ENCODE results near the gene MYO16.

Gene MYO16

GRCh38 chr13:109158383-109158782 lies 529.0 kb downstream of the MYO16 start:
- Mint-ChIP-seq H3K4me1 (peaks cover 18% of the 10 kb centered on the region), H3K4me3 (no peak overlapping the region), H3K9me3 (no peaks in the 10 kb centered on the region), H3K27ac (no peak overlapping the region), H3K27me3 (peaks cover 61% of the 10 kb centered on the region)
- no peak for DNase-seq
- ATAC-seq = no peak

DNA sequence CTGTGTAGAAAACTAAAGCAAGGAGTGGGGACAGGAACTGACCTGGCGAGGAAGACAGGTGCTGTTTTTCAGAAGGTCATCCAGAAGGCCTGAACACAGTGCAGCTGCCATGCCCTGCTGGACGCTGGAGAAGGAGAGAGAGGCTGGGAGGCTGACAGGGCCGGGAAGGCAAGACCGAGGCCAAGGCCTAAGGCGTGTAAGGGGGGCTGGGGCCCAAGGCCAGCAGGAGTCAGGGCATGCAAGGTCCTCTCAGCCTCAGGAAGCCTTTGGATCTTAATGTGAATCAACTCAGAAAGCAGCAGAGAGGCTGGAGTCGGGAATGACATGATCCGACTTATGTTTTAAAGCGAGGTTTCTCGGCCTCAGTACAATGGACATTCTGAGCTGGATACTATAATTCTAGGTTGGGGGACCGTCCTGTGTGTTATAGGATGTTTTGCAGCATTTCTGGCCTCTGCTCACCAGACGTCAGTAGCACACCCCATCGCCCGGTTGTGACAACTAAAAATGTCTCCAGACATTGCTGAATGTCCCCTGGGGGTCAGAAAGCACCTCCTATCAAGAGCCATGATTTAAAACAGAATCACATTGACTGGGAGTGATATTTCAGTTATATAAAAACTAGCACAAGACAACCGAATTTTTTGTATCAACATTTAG lies 530.4 kb downstream of the MYO16 start:
- no peak for ATAC-seq

DNA sequence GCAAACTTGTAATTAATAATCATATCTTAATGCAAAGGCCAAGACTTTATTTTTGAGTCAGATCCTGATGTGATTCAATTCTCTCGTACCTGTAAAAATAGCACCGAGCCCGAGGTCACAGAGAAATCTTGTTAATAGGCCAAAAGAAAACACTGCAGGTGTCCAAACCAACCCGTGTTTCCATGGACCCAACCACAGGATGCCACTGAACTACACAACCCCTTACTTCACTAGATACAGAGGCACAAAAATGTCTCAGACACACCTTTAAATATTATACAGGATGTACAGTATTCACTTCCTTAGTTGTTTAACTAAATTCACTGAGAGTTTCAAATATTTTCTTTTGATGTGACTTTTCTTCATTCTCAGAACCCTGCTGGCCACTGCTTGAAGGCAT lies 530.9 kb downstream of the MYO16 start:
- H3K4me3 Mint-ChIP-seq = no peak overlapping the region
- ATAC-seq = no peak
- H3K27me3 Mint-ChIP-seq = peaks cover 50% of the 10 kb centered on the region
- H3K27ac Mint-ChIP-seq = no peak overlapping the region
- DNase-seq = no peak
- H3K9me3 Mint-ChIP-seq = no peaks in the 10 kb centered on the region
- H3K4me1 Mint-ChIP-seq = peaks cover 18% of the 10 kb centered on the region

More for the DNA sequence above, 530.4 kb downstream of the MYO16 start:
- Mint-ChIP-seq H3K27ac (no peak overlapping the region), H3K27me3 (peaks cover 53% of the 10 kb centered on the region), H3K4me3 (no peak overlapping the region), H3K9me3 (no peaks in the 10 kb centered on the region), H3K4me1 (peaks cover 18% of the 10 kb centered on the region)
- DNase-seq = no peak

DNA sequence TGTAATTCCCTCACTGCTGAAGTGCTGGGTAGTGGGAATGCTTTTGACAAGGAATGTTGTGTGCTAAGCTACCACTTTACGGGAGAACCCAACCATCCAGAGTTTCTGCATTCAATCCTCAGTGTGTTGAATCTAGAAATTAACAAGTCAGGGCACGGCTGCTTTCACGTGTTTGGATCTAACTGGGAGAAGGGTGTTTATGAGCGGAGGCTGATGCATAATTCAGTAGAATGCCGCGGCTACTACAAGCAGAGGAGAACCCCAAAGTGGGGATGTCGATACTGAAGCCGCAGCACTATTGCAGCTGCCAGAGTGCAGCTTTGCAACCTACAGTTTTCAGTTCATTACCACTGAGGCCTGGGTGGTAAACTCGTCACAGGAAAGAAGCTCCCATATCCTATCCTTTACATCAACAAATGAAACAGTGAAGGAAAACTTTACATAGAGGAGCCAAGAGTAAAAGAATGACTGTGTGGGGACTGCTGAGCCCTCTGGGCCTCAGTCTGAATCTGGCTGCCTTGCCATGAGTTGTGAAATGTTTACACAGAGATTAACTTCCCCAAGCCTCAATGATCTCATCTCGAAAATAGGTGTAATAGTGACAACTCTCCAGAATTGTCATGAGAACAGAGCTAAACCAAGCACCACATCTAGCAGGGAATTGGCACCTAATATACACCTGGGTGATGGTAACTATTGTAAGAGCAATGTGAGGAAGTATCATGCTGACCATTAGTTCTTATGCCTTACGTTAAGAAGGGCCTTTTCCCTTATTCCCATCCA lies 531.7 kb downstream of the MYO16 start:
- Mint-ChIP-seq H3K4me3 (peak overlapping the region in 1 of 2 donors; percentile 48), H3K27me3 (peaks cover 52% of the 10 kb centered on the region), H3K4me1 (peaks cover 18% of the 10 kb centered on the region), H3K27ac (no peak overlapping the region), H3K9me3 (no peaks in the 10 kb centered on the region)
- ATAC-seq (peak; percentile 3), DNase-seq (peak in 1 of 2 donors; percentile 15)

DNA sequence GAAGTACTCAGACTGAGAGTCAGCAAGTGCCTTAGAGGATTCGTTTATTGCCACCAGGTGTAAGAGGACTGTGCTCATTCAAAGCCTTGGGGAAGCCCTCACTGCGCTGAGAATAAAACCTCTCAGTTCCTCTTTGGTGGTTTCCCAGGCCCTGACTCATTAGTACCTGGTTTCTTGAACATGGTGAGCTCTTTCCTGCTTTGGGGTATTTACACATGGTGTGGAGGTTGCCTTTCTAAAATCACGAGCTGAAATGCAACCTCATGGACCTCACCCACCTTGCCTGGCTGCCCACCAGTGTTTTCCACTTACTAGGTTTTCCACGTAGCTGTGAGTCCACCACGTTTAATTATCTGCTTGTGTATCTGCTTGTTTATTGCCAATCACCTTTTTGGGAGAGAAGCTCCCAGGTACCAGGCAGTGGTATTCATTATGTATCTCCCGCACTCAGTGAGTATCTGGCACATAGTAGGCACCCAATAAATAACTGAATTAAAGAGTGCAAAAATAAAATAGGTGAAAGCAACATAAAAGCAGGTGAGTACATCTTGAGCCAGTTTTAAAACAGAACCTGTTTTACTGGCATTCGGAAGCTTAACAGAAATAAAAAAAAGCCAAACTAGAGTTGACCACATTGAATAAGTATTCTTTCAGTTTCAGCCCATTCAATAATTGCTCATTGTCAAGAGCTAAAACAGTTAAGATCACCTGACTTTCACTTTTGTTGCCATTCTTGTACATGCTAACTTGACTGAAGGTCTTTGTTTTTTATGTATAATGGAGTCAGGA lies 533.0 kb downstream of the MYO16 start:
- Mint-ChIP-seq H3K27ac (peak overlapping the region in 1 of 2 donors; percentile 95), H3K4me1 (peaks cover 18% of the 10 kb centered on the region)

DNA sequence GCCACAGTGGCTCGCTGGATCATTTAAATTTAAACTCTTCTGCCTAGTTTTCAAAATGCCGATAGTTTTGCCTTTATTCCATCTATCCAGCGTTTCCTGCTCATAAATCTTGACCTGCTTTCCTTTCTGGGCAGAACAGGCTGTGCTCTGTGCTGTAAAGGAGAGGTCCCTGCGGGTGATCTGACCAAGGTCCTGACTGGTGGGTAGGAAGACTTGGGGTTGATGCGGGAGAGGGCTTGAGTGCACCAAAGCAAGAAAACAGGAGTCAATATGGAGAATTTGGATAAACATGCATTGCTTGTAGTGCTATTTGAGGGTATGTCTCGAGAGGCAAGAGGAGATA lies 533.6 kb downstream of the MYO16 start:
- Mint-ChIP-seq H3K27me3 (peaks cover 46% of the 10 kb centered on the region), H3K4me1 (peaks cover 18% of the 10 kb centered on the region), H3K9me3 (no peaks in the 10 kb centered on the region), H3K4me3 (peak overlapping the region in 1 of 2 donors; percentile 77), H3K27ac (no peak overlapping the region)
- ATAC-seq (no peak), DNase-seq (no peak)

More for the DNA sequence above, 533.0 kb downstream of the MYO16 start:
- Mint-ChIP-seq H3K9me3 (no peaks in the 10 kb centered on the region), H3K4me3 (peak overlapping the region; percentile 44 to 77), H3K27me3 (peaks cover 50% of the 10 kb centered on the region)
- DNase-seq = peak; percentile 50 to 86
- ATAC-seq = peak; percentile 97

- peaks cover 39% of the 10 kb centered on the region for H3K27me3 Mint-ChIP-seq
- H3K4me1 Mint-ChIP-seq = peaks cover 18% of the 10 kb centered on the region
- no peaks in the 10 kb centered on the region for H3K9me3 Mint-ChIP-seq
- H3K4me3 Mint-ChIP-seq = no peak overlapping the region
- no peak overlapping the region for H3K27ac Mint-ChIP-seq
- ATAC-seq = no peak
- no peak for DNase-seq
Observed at GRCh38 chr13:109165417-109165904, 536.0 kb downstream of the MYO16 start.

GRCh38 chr13:109166804-109167203 lies 537.4 kb downstream of the MYO16 start:
- ATAC-seq (peak; percentile 2), DNase-seq (peak in 1 of 2 donors; percentile 23)
- peaks cover 31% of the 10 kb centered on the region for H3K27me3 Mint-ChIP-seq
- peaks cover 16% of the 10 kb centered on the region for H3K4me1 Mint-ChIP-seq
- no peaks in the 10 kb centered on the region for H3K9me3 Mint-ChIP-seq
- H3K4me3 Mint-ChIP-seq = no peak overlapping the region
- no peak overlapping the region for H3K27ac Mint-ChIP-seq

DNA sequence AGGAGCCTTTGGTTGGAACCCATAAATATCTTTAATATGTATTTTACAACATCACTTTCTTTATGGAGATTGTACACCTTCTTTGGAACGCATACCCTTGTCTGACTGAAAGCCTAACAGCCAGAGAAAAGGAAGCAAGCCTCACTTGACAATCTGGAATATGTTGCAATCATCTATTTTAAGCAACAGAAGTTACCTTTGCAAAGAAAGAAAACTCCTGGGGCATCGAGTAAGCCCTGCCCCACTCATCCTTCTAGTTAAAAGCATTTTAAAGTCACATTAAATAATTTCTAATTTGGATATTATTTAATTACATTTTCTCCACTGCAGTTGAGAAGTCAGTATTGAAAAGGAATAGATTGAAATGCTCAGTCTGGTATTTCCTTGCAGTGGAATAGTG lies 542.7 kb downstream of the MYO16 start:
- Mint-ChIP-seq H3K27ac (no peak overlapping the region), H3K9me3 (no peaks in the 10 kb centered on the region)

GRCh38 chr13:109175666-109176065 lies 546.3 kb downstream of the MYO16 start:
- Mint-ChIP-seq H3K9me3 (no peaks in the 10 kb centered on the region), H3K27ac (no peak overlapping the region), H3K27me3 (peaks cover 10% of the 10 kb centered on the region), H3K4me3 (no peak overlapping the region), H3K4me1 (no peaks in the 10 kb centered on the region)
- ATAC-seq (no peak), DNase-seq (no peak)

More for the DNA sequence above, 542.7 kb downstream of the MYO16 start:
- no peak for ATAC-seq
- Mint-ChIP-seq H3K4me3 (no peak overlapping the region), H3K4me1 (no peaks in the 10 kb centered on the region), H3K27me3 (peaks cover 24% of the 10 kb centered on the region)
- no peak for DNase-seq

DNA sequence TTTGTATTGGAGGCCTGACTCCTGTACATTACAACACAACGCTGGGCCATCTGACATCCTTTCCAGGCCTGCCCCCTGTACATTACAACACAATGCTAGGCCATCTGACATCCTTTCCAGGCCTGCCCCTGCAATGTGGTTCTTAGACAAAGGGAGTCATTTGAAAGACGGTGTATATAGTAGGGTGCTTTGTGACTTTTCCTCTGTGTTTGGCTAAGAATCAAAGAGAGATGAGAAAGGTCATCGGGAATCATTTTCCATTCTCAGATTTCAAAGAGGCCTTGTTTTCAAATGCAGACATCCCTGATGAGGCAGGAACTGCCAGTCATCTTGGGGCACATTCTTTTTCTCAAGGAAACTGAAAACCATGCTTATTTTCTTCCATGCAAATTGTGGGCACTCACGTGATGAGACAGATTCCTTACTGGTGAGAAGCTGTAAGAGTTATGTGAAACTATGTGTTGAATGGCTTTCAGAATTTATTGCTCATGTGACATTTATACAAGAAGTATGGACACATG lies 551.6 kb downstream of the MYO16 start:
- no peak overlapping the region for H3K4me3 Mint-ChIP-seq
- no peaks in the 10 kb centered on the region for H3K27me3 Mint-ChIP-seq
- ATAC-seq (no peak), DNase-seq (no peak)
- H3K4me1 Mint-ChIP-seq = no peaks in the 10 kb centered on the region
- H3K27ac Mint-ChIP-seq = no peak overlapping the region
- H3K9me3 Mint-ChIP-seq = no peaks in the 10 kb centered on the region

GRCh38 chr13:109182777-109183465 lies 553.5 kb downstream of the MYO16 start:
- no peak for ATAC-seq
- H3K27me3 Mint-ChIP-seq = peaks cover 12% of the 10 kb centered on the region
- no peak for DNase-seq

GRCh38 chr13:109191413-109191812 lies 562.0 kb downstream of the MYO16 start:
- DNase-seq = no peak
- no peak overlapping the region for H3K4me3 Mint-ChIP-seq
- ATAC-seq = no peak
- H3K27me3 Mint-ChIP-seq = peaks cover 29% of the 10 kb centered on the region
- H3K4me1 Mint-ChIP-seq = no peaks in the 10 kb centered on the region
- H3K9me3 Mint-ChIP-seq = no peaks in the 10 kb centered on the region
- H3K27ac Mint-ChIP-seq = no peak overlapping the region

More at GRCh38 chr13:109182777-109183465, 553.5 kb downstream of the MYO16 start:
- no peak overlapping the region for H3K4me3 Mint-ChIP-seq
- H3K4me1 Mint-ChIP-seq = no peaks in the 10 kb centered on the region
- no peak overlapping the region for H3K27ac Mint-ChIP-seq
- no peaks in the 10 kb centered on the region for H3K9me3 Mint-ChIP-seq

- no peak for DNase-seq
- no peaks in the 10 kb centered on the region for H3K4me1 Mint-ChIP-seq
- no peak overlapping the region for H3K4me3 Mint-ChIP-seq
- peaks cover 23% of the 10 kb centered on the region for H3K27me3 Mint-ChIP-seq
- H3K9me3 Mint-ChIP-seq = no peaks in the 10 kb centered on the region
- no peak for ATAC-seq
- H3K27ac Mint-ChIP-seq = no peak overlapping the region
Observed at GRCh38 chr13:109192306-109192705, 562.9 kb downstream of the MYO16 start.

GRCh38 chr13:109196948-109197347 lies 567.5 kb downstream of the MYO16 start:
- no peak overlapping the region for H3K4me3 Mint-ChIP-seq
- no peaks in the 10 kb centered on the region for H3K27me3 Mint-ChIP-seq
- no peaks in the 10 kb centered on the region for H3K4me1 Mint-ChIP-seq
- ATAC-seq (no peak), DNase-seq (no peak)
- H3K9me3 Mint-ChIP-seq = no peaks in the 10 kb centered on the region
- H3K27ac Mint-ChIP-seq = no peak overlapping the region

All from stimulated activated naive CD8-positive, alpha-beta T cell treated with anti-CD3 and anti-CD28 coated beads, Interleukin-15, amount 100 ng/mL, for 72 hours (primary cell).